HepG2 (cell line): ENCODE data around the gene WDR82. TPM values are rescaled to one million over a fixed set of nuclear protein-coding genes. Genes with fewer than 3 reads are reported as not detected.

ENCODE experiments used
- CENPX ChIP-seq: sonication (generic); formaldehyde crosslinking; IDR thresholded peaks from 2 replicates; pipeline ENCODE4 v1.9.0; 2021; ENCODE audit warnings: mild to moderate bottlenecking, missing genetic modification reagents, moderate library complexity
- ETV5 ChIP-seq: IDR thresholded peaks from 2 replicates; pipeline ENCODE4 v1.6.1; 2018; ENCODE audit warnings: missing biosample characterization, missing genetic modification reagents, inconsistent platforms, borderline replicate concordance
- IRF2 ChIP-seq: IDR thresholded peaks from 2 replicates; pipeline ENCODE4 v1.6.1; 2018; ENCODE audit warnings: missing genetic modification reagents, missing compliant biosample characterization
- ISX ChIP-seq: sonication (generic); formaldehyde crosslinking; conservative IDR thresholded peaks from 2 replicates; pipeline ENCODE4 v1.5.0; 2020; ENCODE audit warnings: missing genetic modification reagents
- KAT2B ChIP-seq: fragments of 150-350 bp; IDR thresholded peaks from 2 replicates; pipeline ENCODE4 v1.6.1; 2014; ENCODE audit warnings: low read depth, low read length, borderline replicate concordance
- NR2F2 ChIP-seq: IDR thresholded peaks from 2 replicates; pipeline ENCODE4 v1.6.1; 2012; ENCODE audit warnings: low read depth, inconsistent platforms, borderline replicate concordance
- SMC3 ChIP-seq: IDR thresholded peaks from 2 replicates; pipeline ENCODE4 v1.6.1; 2011; ENCODE audit warnings: low read length, improper control_type of control experiment
- SSRP1 ChIP-seq: IDR thresholded peaks from 2 replicates; pipeline ENCODE4 v1.6.1; 2016; ENCODE audit warnings: control low read depth
- ZBTB38 ChIP-seq: sonication (generic); formaldehyde crosslinking; IDR thresholded peaks from 2 replicates; pipeline ENCODE4 v1.5.1; 2020; ENCODE audit warnings: mild to moderate bottlenecking, missing genetic modification reagents
- ZBTB42 ChIP-seq: sonication (generic); formaldehyde crosslinking; IDR thresholded peaks from 2 replicates; pipeline ENCODE4 v1.5.0; 2020; ENCODE audit warnings: mild to moderate bottlenecking, missing genetic modification reagents
- ZNF644 ChIP-seq: IDR thresholded peaks from 2 replicates; pipeline ENCODE4 v1.6.1; 2016; ENCODE audit warnings: low read depth
- ZNF75D ChIP-seq: sonication (generic); formaldehyde crosslinking; IDR thresholded peaks from 2 replicates; pipeline ENCODE4 v1.8.1; 2023; ENCODE audit warnings: missing genetic modification reagents, mild to moderate bottlenecking, borderline replicate concordance
- polyA plus RNA-seq, 8 experiments: library from polyadenylated mRNA; depleted of rRNA in 3 of 8; stranded (reverse) in 7 of 8; unstranded in 1 of 8; fragments of >200 nt; fragmentation: Illumina TruSeq in 4 of 8; extraction: Trizol in 4 of 8; gene quantifications; 2 replicates each; pipeline versions ENCODE4 v1.2.1 to v1.2.3, GENCODE V29; 2011 to 2016; ENCODE audit warnings: low read depth in 4 of 8, missing spikeins in 1 of 8, mixed read lengths in 1 of 8; ENCODE audit not compliant: insufficient read depth in 1 of 8
- total RNA-seq, 5 experiments: library from RNA; depleted of rRNA; stranded (reverse); fragments of >200 nt; fragmentation: Illumina TruSeq; extraction: Trizol; gene quantifications; 2 replicates each; pipeline ENCODE4 v1.2.3, GENCODE V29; 2016; ENCODE audit warnings: low read depth in 1 of 5
- TF ChIP-seq, protein P1 (sequence below): sonication (generic); formaldehyde crosslinking; IDR thresholded peaks from 2 replicates; pipeline ENCODE4 v1.4.0; 2020; ENCODE audit warnings: mild to moderate bottlenecking, low read depth, missing genetic modification reagents
- TF ChIP-seq, protein P2 (sequence below): sonication (generic); formaldehyde crosslinking; IDR thresholded peaks from 2 replicates; pipeline ENCODE4 v1.4.0; 2020; ENCODE audit warnings: missing genetic modification reagents
- TF ChIP-seq, protein P3 (sequence below), 2 experiments: IDR thresholded peaks; 2 replicates each; pipeline ENCODE4 v1.6.1; 2011 to 2012; ENCODE audit warnings: low read length in 2 of 2, borderline replicate concordance in 1 of 2, low read depth in 1 of 2, mild to moderate bottlenecking in 1 of 2, moderate library complexity in 1 of 2
- TF ChIP-seq, protein P4 (sequence below): IDR thresholded peaks from 2 replicates; pipeline ENCODE4 v1.6.1; 2016; ENCODE audit warnings: missing compliant biosample characterization, missing genetic modification reagents, borderline replicate concordance

Gene WDR82
- total and polyA plus RNA-seq, 2 of the 13 experiments (the other 11 are each of a cell fraction or from before 2014, with no cell fraction given) = 39.1 to 59.5 TPM

DNA sequence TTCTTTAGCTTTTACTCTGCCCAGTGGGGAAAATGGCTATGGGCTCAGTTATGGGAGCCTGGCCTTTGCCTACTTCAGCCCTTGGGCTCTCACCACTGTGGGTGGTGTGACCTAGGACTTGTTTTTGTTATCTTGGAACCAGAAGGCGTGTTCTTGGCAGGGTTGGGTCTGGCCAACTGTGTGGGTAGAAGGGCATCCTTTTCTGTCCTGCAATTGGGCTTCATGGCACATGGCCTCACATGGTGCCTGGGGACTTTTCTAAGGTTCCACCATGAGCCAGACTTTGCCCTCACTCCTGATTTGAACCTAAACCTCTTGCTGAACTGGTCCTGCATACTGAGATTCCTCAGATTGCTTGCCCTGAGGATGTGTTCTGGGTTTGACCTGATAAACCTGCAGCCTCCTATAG, 10.9 kb upstream of the WDR82 start (continued):
- TF ChIP-seq, protein P1, sequence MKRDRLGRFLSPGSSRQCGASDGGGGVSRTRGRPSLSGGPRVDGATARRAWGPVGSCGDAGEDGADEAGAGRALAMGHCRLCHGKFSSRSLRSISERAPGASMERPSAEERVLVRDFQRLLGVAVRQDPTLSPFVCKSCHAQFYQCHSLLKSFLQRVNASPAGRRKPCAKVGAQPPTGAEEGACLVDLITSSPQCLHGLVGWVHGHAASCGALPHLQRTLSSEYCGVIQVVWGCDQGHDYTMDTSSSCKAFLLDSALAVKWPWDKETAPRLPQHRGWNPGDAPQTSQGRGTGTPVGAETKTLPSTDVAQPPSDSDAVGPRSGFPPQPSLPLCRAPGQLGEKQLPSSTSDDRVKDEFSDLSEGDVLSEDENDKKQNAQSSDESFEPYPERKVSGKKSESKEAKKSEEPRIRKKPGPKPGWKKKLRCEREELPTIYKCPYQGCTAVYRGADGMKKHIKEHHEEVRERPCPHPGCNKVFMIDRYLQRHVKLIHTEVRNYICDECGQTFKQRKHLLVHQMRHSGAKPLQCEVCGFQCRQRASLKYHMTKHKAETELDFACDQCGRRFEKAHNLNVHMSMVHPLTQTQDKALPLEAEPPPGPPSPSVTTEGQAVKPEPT (CRISPR knock-in tag) = no peak
- TF ChIP-seq ZNF75D (CRISPR knock-in tag) (no peak), SMC3 (no peak), KAT2B (no peak), ZNF644 (CRISPR knock-in tag) (peak; percentile 14), ZBTB38 (no peak), ZBTB42 (CRISPR knock-in tag) (no peak), SSRP1 (no peak), ISX (CRISPR knock-in tag) (no peak), NR2F2 (no peak), ETV5 (no peak), CENPX (CRISPR knock-in tag) (no peak), IRF2 (no peak)
- TF ChIP-seq, protein P2, sequence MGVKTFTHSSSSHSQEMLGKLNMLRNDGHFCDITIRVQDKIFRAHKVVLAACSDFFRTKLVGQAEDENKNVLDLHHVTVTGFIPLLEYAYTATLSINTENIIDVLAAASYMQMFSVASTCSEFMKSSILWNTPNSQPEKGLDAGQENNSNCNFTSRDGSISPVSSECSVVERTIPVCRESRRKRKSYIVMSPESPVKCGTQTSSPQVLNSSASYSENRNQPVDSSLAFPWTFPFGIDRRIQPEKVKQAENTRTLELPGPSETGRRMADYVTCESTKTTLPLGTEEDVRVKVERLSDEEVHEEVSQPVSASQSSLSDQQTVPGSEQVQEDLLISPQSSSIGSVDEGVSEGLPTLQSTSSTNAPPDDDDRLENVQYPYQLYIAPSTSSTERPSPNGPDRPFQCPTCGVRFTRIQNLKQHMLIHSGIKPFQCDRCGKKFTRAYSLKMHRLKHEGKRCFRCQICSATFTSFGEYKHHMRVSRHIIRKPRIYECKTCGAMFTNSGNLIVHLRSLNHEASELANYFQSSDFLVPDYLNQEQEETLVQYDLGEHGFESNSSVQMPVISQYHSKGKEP (CRISPR knock-in tag) = no peak
- TF ChIP-seq, protein P3, sequence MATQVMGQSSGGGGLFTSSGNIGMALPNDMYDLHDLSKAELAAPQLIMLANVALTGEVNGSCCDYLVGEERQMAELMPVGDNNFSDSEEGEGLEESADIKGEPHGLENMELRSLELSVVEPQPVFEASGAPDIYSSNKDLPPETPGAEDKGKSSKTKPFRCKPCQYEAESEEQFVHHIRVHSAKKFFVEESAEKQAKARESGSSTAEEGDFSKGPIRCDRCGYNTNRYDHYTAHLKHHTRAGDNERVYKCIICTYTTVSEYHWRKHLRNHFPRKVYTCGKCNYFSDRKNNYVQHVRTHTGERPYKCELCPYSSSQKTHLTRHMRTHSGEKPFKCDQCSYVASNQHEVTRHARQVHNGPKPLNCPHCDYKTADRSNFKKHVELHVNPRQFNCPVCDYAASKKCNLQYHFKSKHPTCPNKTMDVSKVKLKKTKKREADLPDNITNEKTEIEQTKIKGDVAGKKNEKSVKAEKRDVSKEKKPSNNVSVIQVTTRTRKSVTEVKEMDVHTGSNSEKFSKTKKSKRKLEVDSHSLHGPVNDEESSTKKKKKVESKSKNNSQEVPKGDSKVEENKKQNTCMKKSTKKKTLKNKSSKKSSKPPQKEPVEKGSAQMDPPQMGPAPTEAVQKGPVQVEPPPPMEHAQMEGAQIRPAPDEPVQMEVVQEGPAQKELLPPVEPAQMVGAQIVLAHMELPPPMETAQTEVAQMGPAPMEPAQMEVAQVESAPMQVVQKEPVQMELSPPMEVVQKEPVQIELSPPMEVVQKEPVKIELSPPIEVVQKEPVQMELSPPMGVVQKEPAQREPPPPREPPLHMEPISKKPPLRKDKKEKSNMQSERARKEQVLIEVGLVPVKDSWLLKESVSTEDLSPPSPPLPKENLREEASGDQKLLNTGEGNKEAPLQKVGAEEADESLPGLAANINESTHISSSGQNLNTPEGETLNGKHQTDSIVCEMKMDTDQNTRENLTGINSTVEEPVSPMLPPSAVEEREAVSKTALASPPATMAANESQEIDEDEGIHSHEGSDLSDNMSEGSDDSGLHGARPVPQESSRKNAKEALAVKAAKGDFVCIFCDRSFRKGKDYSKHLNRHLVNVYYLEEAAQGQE (IDR thresholded peaks at IDR 0.05; ENCODE audit: borderline replicate concordance in 1 of 2, low read depth in 1 of 2, low read length in 2 of 2) = no peak
- TF ChIP-seq, protein P4, sequence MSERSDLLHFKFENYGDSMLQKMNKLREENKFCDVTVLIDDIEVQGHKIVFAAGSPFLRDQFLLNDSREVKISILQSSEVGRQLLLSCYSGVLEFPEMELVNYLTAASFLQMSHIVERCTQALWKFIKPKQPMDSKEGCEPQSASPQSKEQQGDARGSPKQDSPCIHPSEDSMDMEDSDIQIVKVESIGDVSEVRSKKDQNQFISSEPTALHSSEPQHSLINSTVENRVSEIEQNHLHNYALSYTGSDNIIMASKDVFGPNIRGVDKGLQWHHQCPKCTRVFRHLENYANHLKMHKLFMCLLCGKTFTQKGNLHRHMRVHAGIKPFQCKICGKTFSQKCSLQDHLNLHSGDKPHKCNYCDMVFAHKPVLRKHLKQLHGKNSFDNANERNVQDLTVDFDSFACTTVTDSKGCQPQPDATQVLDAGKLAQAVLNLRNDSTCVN (CRISPR knock-in tag) = no peak
